Measurements from ENCODE around the gene NLRP7. TPM values are rescaled to one million over a fixed set of nuclear protein-coding genes. Genes with fewer than 3 reads are reported as not detected.
"Not testable (repeated sequence)": the region's sequence is repeated elsewhere in the genome, so short reads cannot be mapped to it uniquely, and the experiment has no call there.

The NLRP7 gene
- not detected for total RNA-seq

DNA sequence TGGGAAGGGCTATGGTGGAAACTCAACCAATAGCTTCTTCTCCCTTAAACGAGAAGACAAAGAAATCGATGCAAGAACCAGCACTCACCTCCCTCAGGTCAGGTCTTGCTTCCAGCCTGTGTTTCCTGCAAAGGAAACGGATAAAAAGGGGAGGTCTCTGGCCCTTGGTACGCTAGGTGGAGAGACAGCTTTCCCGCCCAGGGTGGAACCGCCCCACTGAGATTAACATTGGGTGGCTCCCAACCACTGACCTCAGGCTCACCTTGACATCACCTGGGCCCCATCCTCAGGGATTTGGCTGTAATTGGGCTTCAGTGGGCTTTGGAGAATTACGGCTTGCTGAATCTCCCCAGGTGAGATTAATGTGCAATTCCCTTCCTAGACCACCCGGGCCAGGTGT, at the start of gene NLRP7:
NLRP7 (minus strand) TSS at position 150 of the 400 bp plus-strand sequence.
- TF ChIP-seq POLR2A (IDR thresholded peaks at IDR 0.05) = no peak
- no peak for TF ChIP-seq POLR2AphosphoS5 (IDR thresholded peaks at IDR 0.05)
- TF ChIP-seq, protein P1, sequence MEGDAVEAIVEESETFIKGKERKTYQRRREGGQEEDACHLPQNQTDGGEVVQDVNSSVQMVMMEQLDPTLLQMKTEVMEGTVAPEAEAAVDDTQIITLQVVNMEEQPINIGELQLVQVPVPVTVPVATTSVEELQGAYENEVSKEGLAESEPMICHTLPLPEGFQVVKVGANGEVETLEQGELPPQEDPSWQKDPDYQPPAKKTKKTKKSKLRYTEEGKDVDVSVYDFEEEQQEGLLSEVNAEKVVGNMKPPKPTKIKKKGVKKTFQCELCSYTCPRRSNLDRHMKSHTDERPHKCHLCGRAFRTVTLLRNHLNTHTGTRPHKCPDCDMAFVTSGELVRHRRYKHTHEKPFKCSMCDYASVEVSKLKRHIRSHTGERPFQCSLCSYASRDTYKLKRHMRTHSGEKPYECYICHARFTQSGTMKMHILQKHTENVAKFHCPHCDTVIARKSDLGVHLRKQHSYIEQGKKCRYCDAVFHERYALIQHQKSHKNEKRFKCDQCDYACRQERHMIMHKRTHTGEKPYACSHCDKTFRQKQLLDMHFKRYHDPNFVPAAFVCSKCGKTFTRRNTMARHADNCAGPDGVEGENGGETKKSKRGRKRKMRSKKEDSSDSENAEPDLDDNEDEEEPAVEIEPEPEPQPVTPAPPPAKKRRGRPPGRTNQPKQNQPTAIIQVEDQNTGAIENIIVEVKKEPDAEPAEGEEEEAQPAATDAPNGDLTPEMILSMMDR (IDR thresholded peaks at IDR 0.05) = no peak
- Histone ChIP-seq H3K4me1 (no peaks in the 10 kb centered on the region), H3K36me3 (no peaks in the 10 kb centered on the region), H3K9me3 (no peaks in the 10 kb centered on the region), H3K4me3 (no peak within 1 kb of the TSS), H3K27ac (no peak within 1 kb of the TSS), H3K27me3 (no peaks in the 10 kb centered on the region)
- intact Hi-C loops (cut with DNase I; ENCODE audit: low total_unique reads) = no loop called here
- no peak for DNase-seq (ENCODE audit: low spot score in 2 of 2)

DNA sequence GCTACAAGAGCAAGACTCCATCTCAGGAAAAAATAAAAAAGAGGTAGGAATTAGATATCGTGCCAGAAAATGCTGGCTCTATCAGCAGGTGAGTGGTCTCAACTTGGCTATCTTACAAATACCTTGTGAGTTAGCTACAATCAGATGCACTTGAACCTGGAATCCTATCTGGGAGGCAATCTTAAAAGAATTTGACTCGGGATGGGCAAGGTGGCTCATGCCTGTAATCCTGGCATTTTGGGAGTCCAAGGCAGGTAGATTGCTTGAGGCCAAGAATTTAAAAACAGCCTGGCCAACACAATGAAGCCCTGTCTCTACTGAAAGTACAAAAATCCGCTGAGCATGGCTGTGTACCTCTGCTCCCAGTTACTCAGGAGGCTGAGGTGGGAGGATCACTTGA, 48.2 kb upstream of the NLRP7 start:
- Histone ChIP-seq H3K9me3 (no peaks in the 10 kb centered on the region), H3K27me3 (no peaks in the 10 kb centered on the region), H3K27ac (no peak overlapping the region), H3K4me3 (no peak overlapping the region), H3K4me1 (no peaks in the 10 kb centered on the region), H3K36me3 (no peaks in the 10 kb centered on the region)
- TF ChIP-seq POLR2AphosphoS5 (IDR thresholded peaks at IDR 0.05) (no peak), POLR2A (IDR thresholded peaks at IDR 0.05) (no peak)
- TF ChIP-seq, protein P1 (IDR thresholded peaks at IDR 0.05) = no peak
- intact Hi-C loops (cut with DNase I; ENCODE audit: low total_unique reads) = no loop called here
- DNase-seq (ENCODE audit: low spot score in 2 of 2) = no peak

DNA sequence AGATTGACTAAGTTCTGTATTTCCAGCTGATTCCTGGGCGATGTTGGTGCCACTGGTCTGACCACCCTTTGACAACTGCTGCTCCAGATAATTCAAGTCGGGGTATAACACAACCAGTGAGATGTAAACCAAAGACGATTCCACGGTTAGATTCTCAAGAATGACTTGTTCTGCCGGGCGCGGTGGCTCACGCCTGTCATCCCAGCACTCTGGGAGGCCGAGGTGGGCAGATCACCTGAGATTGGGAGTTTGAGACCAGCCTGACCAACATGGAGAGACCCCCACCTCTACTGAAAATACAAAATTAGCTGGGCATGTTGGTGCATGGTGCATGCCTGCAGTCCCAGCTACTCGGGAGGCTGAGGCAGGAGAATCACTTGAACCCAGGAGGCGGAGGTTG, 42.2 kb upstream of the NLRP7 start:
- H3K27me3 ChIP-seq; H3K9me3 ChIP-seq; DNase-seq (ENCODE audit: low spot score in 2 of 2); H3K4me3 ChIP-seq; H3K27ac ChIP-seq; H3K36me3 ChIP-seq; intact Hi-C loops (cut with DNase I; ENCODE audit: low total_unique reads); H3K4me1 ChIP-seq: not testable (repeated sequence)

DNA sequence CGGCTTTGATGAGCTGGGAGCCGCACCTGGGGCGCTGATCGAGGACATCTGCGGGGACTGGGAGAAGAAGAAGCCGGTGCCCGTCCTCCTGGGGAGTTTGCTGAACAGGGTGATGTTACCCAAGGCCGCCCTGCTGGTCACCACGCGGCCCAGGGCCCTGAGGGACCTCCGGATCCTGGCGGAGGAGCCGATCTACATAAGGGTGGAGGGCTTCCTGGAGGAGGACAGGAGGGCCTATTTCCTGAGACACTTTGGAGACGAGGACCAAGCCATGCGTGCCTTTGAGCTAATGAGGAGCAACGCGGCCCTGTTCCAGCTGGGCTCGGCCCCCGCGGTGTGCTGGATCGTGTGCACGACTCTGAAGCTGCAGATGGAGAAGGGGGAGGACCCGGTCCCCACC, 35.2 kb upstream of the NLRP7 start:
- H3K9me3 ChIP-seq, H3K36me3 ChIP-seq, H3K27ac ChIP-seq: not testable (repeated sequence)

DNA sequence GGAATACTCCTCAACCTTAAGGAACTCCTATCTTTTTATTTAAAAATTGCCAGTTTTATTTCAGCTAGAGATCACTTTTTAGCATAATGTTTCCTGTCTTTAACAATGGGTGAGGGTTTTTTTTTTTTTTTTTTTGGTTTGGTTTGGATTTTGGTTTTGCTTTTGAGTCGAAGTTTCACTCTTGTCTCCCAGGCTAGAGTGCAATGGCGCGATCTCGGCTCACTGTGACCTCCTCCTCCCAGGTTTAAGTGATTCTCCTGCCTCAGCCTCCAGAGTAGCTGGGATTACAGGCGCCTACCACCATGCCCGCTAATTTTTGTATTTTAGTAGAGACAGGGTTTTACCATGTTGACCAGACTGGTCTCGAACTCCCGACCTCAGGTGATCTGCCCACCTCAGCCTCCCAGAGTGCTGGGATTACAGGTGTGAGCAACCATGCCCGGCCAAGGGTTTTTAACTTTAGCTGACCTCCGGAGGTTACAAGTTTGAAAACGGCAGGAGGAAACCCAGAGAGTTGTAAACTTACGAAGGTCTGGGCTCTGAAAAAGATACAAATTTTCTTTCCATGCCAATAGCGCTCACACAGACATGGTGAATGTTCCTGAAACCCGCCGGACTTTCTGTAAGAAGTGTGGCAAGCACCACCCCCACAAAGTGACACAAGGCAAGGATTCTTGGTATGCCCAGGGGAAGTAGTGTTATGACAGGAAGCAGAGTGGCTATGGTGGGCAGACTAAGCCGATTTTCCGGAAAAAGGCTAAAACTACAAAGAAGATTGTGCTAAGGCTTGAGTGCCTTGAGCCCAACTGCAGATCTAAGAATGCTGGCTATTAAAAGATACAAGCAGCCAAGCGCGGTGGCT, 26.1 kb upstream of the NLRP7 start:
- H3K4me1 ChIP-seq; DNase-seq (ENCODE audit: low spot score in 2 of 2); H3K27ac ChIP-seq; H3K9me3 ChIP-seq; H3K36me3 ChIP-seq; intact Hi-C loops (cut with DNase I; ENCODE audit: low total_unique reads); H3K27me3 ChIP-seq; H3K4me3 ChIP-seq: not testable (repeated sequence)

More for the DNA sequence above, 35.2 kb upstream of the NLRP7 start:
- H3K4me1 ChIP-seq; intact Hi-C loops (cut with DNase I; ENCODE audit: low total_unique reads); H3K27me3 ChIP-seq; DNase-seq (ENCODE audit: low spot score in 2 of 2); H3K4me3 ChIP-seq: not testable (repeated sequence)

DNA sequence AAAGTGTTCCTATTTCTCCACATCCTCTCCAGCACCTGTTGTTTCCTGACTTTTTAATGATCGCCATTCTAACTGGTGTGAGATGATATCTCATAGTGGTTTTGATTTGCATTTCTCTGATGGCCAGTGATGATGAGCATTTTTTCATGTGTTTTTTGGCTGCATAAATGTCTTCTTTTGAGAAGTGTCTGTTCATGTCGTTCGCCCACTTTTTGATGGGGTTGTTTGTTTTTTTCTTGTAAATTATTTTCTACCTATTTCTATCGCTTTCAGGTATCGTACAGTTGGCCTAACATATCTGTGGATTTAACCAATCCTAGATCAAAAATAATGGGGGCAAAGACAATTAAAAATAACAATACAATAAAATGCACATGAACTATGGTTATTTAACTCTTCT, 24.1 kb upstream of the NLRP7 start:
- H3K27ac ChIP-seq; H3K27me3 ChIP-seq; DNase-seq (ENCODE audit: low spot score in 2 of 2); H3K9me3 ChIP-seq; H3K4me3 ChIP-seq; H3K4me1 ChIP-seq; H3K36me3 ChIP-seq; intact Hi-C loops (cut with DNase I; ENCODE audit: low total_unique reads): not testable (repeated sequence)

DNA sequence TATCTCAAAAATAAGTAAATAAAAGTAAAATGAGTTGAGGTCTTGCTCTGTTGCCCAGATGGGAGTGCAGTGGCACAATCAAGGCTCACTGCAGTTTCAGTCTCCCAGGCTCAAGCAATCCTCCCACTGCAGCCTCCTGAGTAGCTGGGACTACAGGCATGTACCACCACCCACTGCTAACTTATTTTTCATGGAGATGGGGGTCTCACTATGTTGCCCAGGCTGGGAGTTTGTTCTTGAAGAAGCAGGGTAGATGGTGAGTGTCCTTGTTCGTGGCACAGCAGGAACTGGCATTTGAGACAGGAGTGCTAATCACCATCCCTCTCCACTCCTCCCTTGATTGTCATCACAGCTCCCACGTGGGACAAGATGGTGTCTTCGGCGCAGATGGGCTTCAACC, 22.3 kb upstream of the NLRP7 start:
- no peak for DNase-seq (ENCODE audit: low spot score in 2 of 2)
- Histone ChIP-seq H3K27me3 (no peaks in the 10 kb centered on the region), H3K27ac (no peak overlapping the region), H3K4me3 (no peak overlapping the region), H3K36me3 (no peaks in the 10 kb centered on the region), H3K4me1 (no peaks in the 10 kb centered on the region), H3K9me3 (no peaks in the 10 kb centered on the region)
- intact Hi-C loops (cut with DNase I; ENCODE audit: low total_unique reads) = no loop called here
- TF ChIP-seq, protein P1 (IDR thresholded peaks at IDR 0.05) = no peak
- TF ChIP-seq POLR2AphosphoS5 (IDR thresholded peaks at IDR 0.05) = no peak
- TF ChIP-seq POLR2A (IDR thresholded peaks at IDR 0.05) = no peak

Data from breast epithelium (tissue), 4 donors.